Fibroblast of the aortic adventitia (primary cell): ENCODE data around the gene DCAF4. TPM values are rescaled to one million over a fixed set of nuclear protein-coding genes. Genes with fewer than 3 reads are reported as not detected.

ENCODE experiments used
- DNase-seq: peaks from one replicate; pipeline ENCODE4 v3.0.0-alpha.2; 2010; ENCODE audit warnings: low read depth
- H3K4me3 ChIP-seq: 2 replicates; pipeline ENCODE4 v1.5.1; 2011; ENCODE audit warnings: low read depth, mild to moderate bottlenecking, control low read depth, low read length, moderate library complexity
- CTCF ChIP-seq: IDR thresholded peaks from 2 replicates; pipeline ENCODE4 v1.5.1; 2011; ENCODE audit warnings: mild to moderate bottlenecking, low read length, control low read depth, inconsistent platforms; ENCODE audit not compliant: insufficient read depth
- total RNA-seq: library from RNA; depleted of rRNA; stranded (reverse); fragments of >200 nt; gene quantifications from 2 replicates; pipeline ENCODE4 v1.2.3, GENCODE V29; 2012; ENCODE audit warnings: low replicate concordance

DCAF4 gene
- total RNA-seq, 1 donor: 20.6 TPM

- no peak for DNase-seq
- no peak overlapping the region for H3K4me3 ChIP-seq
- no peak for TF ChIP-seq CTCF
These were observed 44.2 kb upstream of the DCAF4 start for GRCh38 chr14:72882047-72882446.

- no peak overlapping the region for H3K4me3 ChIP-seq
- no peak for DNase-seq
- no peak for TF ChIP-seq CTCF
These were observed 43.8 kb upstream of the DCAF4 start for GRCh38 chr14:72882463-72882862.

- DNase-seq: no peak
- TF ChIP-seq CTCF: no peak
- no peak overlapping the region for H3K4me3 ChIP-seq
These were observed 43.2 kb upstream of the DCAF4 start for GRCh38 chr14:72883109-72883508.

- no peak overlapping the region for H3K4me3 ChIP-seq
- DNase-seq: peak; percentile 41
- no peak for TF ChIP-seq CTCF
These were observed 42.3 kb upstream of the DCAF4 start for GRCh38 chr14:72883961-72884360.

GRCh38 chr14:72884386-72884785 lies 41.9 kb upstream of the DCAF4 start:
- H3K4me3 ChIP-seq: no peak overlapping the region
- DNase-seq: no peak
- TF ChIP-seq CTCF: no peak

GRCh38 chr14:72887514-72887913 lies 38.8 kb upstream of the DCAF4 start:
- no peak for TF ChIP-seq CTCF
- H3K4me3 ChIP-seq: no peak overlapping the region
- DNase-seq: no peak

GRCh38 chr14:72888192-72888591 lies 38.1 kb upstream of the DCAF4 start:
- H3K4me3 ChIP-seq: no peak overlapping the region
- no peak for DNase-seq
- TF ChIP-seq CTCF: no peak
